ENCODE measurements around the gene TP53.

The TP53 gene

GRCh38 chr17:7687072-7687907 is at the start of gene TP53:
Gene TP53 (minus strand): TSS chr17:7687490. CDS start chr17:7676594, 10,896 bp downstream.
- DNase-seq (ENCODE audit: low read depth), result peak; percentile 74

- no peak for DNase-seq (ENCODE audit: low read depth)
Measured at GRCh38 chr17:7732981-7733539, 45.8 kb upstream of the TP53 start.

- no peak for DNase-seq (ENCODE audit: low read depth)
Measured at GRCh38 chr17:7729816-7730215, 42.5 kb upstream of the TP53 start.

- DNase-seq (ENCODE audit: low read depth), result no peak
Measured at GRCh38 chr17:7727886-7728285, 40.6 kb upstream of the TP53 start.

- no peak for DNase-seq (ENCODE audit: low read depth)
Measured at GRCh38 chr17:7721612-7722011, 34.3 kb upstream of the TP53 start.

- no peak for DNase-seq (ENCODE audit: low read depth)
Measured at GRCh38 chr17:7720125-7720524, 32.8 kb upstream of the TP53 start.

- no peak for DNase-seq (ENCODE audit: low read depth)
Measured at GRCh38 chr17:7719661-7720060, 32.4 kb upstream of the TP53 start.

- no peak for DNase-seq (ENCODE audit: low read depth)
Measured at GRCh38 chr17:7717756-7718350, 30.6 kb upstream of the TP53 start.

GRCh38 chr17:7716901-7717755 is 29.8 kb upstream of the TP53 start, which contains the start of gene DNAH2:
Gene DNAH2 (plus strand): TSS chr17:7717744. CDS start chr17:7719735, 1,991 bp downstream.
- DNase-seq (ENCODE audit: low read depth), result no peak

GRCh38 chr17:7715936-7716886 is 28.9 kb upstream of the TP53 start:
- no peak for DNase-seq (ENCODE audit: low read depth)

GRCh38 chr17:7714721-7715594 is 27.7 kb upstream of the TP53 start:
- no peak for DNase-seq (ENCODE audit: low read depth)

- no peak for DNase-seq (ENCODE audit: low read depth)
Measured at GRCh38 chr17:7713782-7714181, 26.5 kb upstream of the TP53 start.

- no peak for DNase-seq (ENCODE audit: low read depth)
Measured at GRCh38 chr17:7712111-7712771, 25.0 kb upstream of the TP53 start.

GRCh38 chr17:7711051-7711755 is 23.9 kb upstream of the TP53 start:
- no peak for DNase-seq (ENCODE audit: low read depth)

- DNase-seq (ENCODE audit: low read depth), result no peak
Measured at GRCh38 chr17:7710301-7710700, 23.0 kb upstream of the TP53 start.

- DNase-seq (ENCODE audit: low read depth), result no peak
Measured at GRCh38 chr17:7709031-7709430, 21.7 kb upstream of the TP53 start.

- no peak for DNase-seq (ENCODE audit: low read depth)
Measured at GRCh38 chr17:7707858-7708750, 20.8 kb upstream of the TP53 start.

- no peak for DNase-seq (ENCODE audit: low read depth)
Measured at GRCh38 chr17:7707446-7707845, 20.2 kb upstream of the TP53 start.

Data from stimulated activated CD8-positive, alpha-beta memory T cell treated with anti-CD3 and anti-CD28 coated beads, Interleukin-12 subunit alpha, Interleukin-12 subunit beta, amount 100 ng/mL, for 1 hour (primary cell).